ENCODE data around the gene PCMTD2. TPM values are rescaled to one million over a fixed set of nuclear protein-coding genes. Genes with fewer than 3 reads are reported as not detected.
A peak's percentile ranks its signal among the peaks of the same experiment; 100 is the strongest.

Gene PCMTD2
- total and polyA plus RNA-seq, 2 of the 13 experiments (the other 11 are each of a cell fraction or from before 2014, with no cell fraction given) = 47.0 to 76.9 TPM

DNA sequence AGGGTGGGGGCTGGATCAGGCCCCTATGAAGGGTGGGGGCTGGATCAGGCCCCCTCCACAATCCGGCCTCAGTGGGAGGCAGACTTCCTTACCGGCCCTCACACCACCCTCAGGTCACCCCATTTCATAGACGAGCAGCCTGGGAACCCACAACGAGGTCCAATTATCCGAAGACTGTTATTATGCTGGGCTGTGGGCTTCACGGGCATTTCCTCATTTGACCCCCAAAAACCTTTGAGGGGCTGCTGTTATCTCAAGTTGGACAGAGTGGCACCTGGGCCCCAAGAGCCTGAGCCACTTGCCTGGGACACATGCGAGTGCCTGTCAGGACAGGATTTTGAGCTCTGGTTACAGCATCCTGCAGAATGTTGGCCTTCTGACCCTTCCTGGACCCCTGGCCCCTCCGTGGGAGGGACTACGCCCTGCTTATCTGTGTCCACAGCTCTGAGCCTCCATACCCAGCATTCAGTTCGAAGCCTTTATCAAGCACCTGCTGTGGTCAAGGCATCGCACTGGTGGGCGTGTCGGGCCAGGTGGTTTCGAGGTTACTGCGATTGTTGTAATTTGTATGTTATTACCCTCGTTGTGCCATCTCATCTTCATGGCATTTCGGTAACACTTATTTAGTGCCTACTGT, 34.5 kb upstream of the PCMTD2 start (continued):
- TF ChIP-seq ATF7-NPFF (CRISPR knock-in tag; IDR thresholded peaks at IDR 0.05; ENCODE audit: low read depth) (no peak), ZNF788 (CRISPR knock-in tag; IDR thresholded peaks at IDR 0.05; ENCODE audit: borderline replicate concordance) (no peak; the same call in 1 of the 2 replicates), ZSCAN12 (CRISPR knock-in tag; IDR thresholded peaks at IDR 0.05) (no peak), ZKSCAN5 (CRISPR knock-in tag; IDR thresholded peaks at IDR 0.05) (no peak), KAT8 (CRISPR knock-in tag; IDR thresholded peaks at IDR 0.05) (no peak), IRF9 (CRISPR knock-in tag; IDR thresholded peaks at IDR 0.05; ENCODE audit: borderline replicate concordance) (no peak), ZNF839 (CRISPR knock-in tag; IDR thresholded peaks at IDR 0.05; ENCODE audit: borderline replicate concordance) (no peak), ERF (CRISPR knock-in tag; IDR thresholded peaks at IDR 0.05) (peak; percentile 23; the same call in 1 of the 2 replicates), JDP2 (CRISPR knock-in tag; IDR thresholded peaks at IDR 0.05; ENCODE audit: borderline replicate concordance) (no peak), ZNF292 (CRISPR knock-in tag; IDR thresholded peaks at IDR 0.05; ENCODE audit: borderline replicate concordance, low read depth) (peak; percentile 77; the same call in 1 of the 2 replicates), MATR3 (CRISPR knock-in tag; IDR thresholded peaks at IDR 0.05) (no peak), ZNF234 (CRISPR knock-in tag; conservative IDR thresholded peaks at IDR 0.05) (no peak), ZNF782 (CRISPR knock-in tag; IDR thresholded peaks at IDR 0.05; ENCODE audit: borderline replicate concordance) (no peak), NR2C2 (CRISPR knock-in tag; IDR thresholded peaks at IDR 0.05; ENCODE audit: borderline replicate concordance) (peak; percentile 66), ZNF24 (IDR thresholded peaks at IDR 0.05) (no peak), ZSCAN30 (CRISPR knock-in tag; IDR thresholded peaks at IDR 0.05) (no peak), LRRFIP1 (CRISPR knock-in tag; conservative IDR thresholded peaks at IDR 0.05) (no peak), PLRG1 (conservative IDR thresholded peaks at IDR 0.05) (no peak), ZNF691 (CRISPR knock-in tag; IDR thresholded peaks at IDR 0.05; ENCODE audit: borderline replicate concordance, low read depth) (no peak)
- TF ChIP-seq, protein P1, sequence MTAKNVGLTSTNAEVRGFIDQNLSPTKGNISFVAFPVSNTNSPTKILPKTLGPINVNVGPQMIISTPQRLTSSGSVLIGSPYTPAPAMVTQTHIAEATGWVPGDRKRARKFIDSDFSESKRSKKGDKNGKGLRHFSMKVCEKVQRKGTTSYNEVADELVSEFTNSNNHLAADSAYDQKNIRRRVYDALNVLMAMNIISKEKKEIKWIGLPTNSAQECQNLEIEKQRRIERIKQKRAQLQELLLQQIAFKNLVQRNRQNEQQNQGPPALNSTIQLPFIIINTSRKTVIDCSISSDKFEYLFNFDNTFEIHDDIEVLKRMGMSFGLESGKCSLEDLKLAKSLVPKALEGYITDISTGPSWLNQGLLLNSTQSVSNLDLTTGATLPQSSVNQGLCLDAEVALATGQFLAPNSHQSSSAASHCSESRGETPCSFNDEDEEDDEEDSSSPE (CRISPR knock-in tag; IDR thresholded peaks at IDR 0.05) = 0 out of 2 replicates have a peak, but pooled peaks have one; percentile 31
- TF ChIP-seq, protein P2, sequence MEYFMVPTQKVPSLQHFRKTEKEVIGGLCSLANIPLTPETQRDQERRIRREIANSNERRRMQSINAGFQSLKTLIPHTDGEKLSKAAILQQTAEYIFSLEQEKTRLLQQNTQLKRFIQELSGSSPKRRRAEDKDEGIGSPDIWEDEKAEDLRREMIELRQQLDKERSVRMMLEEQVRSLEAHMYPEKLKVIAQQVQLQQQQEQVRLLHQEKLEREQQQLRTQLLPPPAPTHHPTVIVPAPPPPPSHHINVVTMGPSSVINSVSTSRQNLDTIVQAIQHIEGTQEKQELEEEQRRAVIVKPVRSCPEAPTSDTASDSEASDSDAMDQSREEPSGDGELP (IDR thresholded peaks at IDR 0.05; ENCODE audit: borderline replicate concordance, low read depth) = no peak
- TF ChIP-seq, protein P3, sequence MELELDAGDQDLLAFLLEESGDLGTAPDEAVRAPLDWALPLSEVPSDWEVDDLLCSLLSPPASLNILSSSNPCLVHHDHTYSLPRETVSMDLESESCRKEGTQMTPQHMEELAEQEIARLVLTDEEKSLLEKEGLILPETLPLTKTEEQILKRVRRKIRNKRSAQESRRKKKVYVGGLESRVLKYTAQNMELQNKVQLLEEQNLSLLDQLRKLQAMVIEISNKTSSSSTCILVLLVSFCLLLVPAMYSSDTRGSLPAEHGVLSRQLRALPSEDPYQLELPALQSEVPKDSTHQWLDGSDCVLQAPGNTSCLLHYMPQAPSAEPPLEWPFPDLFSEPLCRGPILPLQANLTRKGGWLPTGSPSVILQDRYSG (CRISPR knock-in tag; IDR thresholded peaks at IDR 0.05) = no peak
- TF ChIP-seq, protein P4, sequence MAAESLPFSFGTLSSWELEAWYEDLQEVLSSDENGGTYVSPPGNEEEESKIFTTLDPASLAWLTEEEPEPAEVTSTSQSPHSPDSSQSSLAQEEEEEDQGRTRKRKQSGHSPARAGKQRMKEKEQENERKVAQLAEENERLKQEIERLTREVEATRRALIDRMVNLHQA (CRISPR knock-in tag; IDR thresholded peaks at IDR 0.05) = no peak
